Measurements from ENCODE around the gene PBX3.

PBX3 gene

DNA sequence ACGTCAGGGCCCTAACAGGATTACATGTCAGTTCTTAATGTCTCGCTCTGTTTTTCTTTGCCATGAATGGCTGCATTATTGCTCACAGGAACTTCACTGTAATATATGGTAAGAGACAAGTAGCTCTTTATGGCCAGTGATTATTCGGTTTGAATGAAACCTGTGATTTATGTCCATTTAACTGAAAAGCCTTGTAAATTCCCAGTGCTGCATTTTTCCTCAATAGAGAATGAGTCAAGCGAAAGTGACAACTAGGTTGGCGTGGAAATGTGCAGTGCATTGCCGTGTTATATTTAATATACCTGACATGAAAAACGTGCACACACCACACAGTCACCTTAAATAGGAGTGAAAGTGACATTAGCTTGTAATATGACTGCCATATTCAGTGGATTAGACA is 163.1 kb downstream of the PBX3 start:
- DNase-seq = no peak

DNA sequence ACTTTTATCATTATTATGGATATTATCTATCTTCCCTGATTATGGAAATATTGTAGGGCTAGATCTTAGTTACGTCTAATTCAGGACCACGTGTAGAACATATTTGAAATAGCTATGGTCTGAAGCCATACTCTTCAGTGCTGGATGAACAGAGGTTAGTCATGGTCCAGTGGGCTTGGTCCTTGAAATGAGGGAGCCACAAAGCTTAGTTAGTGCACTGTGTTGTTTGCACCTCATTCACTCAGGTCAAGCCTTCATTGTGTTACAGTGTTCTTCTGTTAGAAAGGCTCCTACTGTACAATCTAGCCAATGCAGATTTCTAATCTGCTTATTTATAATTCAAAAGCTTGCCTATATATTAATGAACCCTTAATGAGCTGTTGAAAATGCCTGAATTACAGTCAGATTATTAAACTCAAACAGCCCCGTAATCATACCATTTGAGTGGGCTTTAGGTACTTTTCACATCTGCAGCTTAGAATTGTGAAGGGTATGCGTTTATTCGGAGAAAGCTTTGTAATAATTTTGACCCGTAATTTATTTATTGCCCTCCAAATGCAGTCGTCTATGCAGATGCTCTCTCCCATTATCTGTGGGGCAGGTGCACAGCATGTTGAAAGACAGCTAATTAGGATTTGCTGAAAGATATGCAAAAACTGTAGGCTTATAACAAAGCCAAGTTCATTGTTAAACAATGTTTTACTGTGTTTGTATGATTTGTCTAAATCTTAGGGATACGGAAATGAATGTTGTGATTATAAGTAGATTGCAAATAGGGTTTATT is 164.9 kb downstream of the PBX3 start:
- DNase-seq = no peak

DNA sequence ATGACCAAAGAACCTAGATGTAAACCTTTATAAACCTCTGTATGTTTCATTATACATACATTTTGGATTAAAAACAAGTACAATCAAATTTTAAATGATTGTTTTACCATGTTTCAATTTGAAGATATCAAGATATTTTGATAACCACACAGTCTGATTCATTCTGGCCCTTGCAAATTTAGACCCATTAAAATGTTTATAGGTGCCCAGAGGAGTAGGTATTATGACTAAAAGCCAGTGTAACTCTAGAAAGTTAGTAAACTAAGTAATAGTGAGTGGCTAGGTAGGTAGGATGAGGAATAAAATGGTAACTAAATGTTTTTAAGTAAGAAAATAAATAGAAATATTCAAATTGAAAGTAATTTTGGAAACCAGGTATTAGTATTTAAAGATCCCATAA is 165.5 kb downstream of the PBX3 start:
- no peak for DNase-seq

DNA sequence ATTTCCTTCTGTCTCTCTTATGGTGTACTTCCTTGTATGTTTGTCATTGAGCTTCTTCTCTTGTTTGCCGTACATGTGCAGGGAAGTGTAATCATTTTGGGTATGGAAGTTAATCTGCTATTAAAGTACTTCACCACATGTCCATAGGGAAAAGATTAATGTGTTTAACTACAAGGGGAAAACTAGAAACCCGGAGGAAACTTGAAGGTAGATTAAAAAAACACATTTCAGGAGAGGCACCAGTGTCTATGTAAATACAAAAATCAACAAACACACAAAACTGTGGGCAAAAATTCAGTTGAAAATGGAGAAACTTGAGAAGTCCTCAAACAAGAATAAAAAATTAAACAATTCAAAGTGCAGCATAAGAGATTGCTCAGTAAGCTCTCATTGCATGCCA is 166.4 kb downstream of the PBX3 start:
- DNase-seq = no peak

DNA sequence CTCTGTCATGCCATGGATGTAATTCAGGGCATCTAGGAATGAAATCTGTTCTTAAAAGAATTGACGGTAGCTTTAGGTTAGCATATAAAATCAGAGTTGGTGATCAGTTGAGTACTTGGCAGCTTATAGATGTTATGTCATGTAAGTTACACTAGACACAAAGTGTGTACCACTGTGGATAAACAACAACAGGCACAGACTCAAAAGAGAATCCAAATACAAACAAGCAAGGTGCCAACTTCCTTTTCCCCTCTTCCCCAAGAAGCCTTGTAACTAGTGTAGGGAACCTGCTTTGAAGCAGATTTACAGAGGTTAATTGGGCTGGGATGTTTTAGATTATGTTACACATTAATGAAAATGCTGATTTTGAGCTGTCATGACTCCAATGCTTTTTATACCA is 167.2 kb downstream of the PBX3 start:
- no peak for DNase-seq

DNA sequence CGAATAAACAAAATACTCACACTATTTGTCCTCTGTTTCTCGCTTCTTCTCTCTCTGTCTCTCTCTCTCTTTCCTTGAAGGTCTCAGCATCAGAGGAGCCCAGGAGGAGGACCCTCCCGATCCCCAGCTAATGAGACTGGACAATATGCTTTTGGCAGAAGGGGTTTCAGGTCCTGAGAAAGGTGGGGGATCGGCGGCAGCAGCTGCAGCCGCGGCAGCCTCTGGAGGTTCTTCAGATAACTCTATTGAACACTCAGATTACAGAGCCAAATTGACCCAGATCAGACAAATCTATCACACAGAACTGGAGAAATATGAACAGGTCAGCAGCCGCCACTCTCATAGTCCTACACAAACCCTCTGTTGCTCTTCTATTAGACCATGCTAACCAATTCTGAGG is 168.4 kb downstream of the PBX3 start:
- DNase-seq = no peak

DNA sequence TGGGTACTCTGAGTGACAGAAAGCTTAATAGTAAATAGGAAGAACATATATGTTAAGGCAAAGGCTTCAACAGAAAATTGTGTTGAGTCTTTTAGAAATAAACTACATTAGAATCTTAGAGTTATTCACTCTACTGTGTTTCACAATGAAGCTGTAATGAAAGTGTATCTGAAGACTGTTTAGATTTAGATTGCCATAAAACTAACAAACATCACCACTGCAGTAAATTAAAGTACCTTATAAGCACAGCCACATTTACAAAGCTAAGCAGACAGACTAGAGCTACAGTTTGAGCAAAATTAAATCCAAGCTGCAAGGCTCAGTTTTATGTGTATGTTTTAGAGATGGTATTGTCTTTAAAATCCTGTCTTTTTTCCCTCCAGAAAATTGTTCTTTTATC is 172.4 kb downstream of the PBX3 start:
- DNase-seq = no peak

DNA sequence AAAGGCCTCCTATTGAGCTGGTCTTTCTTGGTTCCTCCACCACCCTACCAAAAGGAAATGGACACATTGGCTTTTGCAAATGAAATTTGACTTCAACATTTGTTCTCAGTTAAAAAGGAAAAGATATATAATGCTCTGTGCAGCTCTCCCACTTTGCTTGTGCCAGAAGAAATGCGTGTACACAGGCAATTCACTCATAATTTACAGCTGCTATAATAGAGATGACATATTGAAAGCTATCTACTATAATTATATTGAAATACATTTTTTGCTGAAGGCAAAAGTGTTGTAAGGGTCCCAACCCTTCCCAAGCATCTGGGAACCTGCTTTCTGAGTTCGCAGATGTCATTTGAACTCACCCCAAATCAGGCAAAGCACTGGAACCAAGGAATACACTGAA is 173.2 kb downstream of the PBX3 start:
- no peak for DNase-seq

DNA sequence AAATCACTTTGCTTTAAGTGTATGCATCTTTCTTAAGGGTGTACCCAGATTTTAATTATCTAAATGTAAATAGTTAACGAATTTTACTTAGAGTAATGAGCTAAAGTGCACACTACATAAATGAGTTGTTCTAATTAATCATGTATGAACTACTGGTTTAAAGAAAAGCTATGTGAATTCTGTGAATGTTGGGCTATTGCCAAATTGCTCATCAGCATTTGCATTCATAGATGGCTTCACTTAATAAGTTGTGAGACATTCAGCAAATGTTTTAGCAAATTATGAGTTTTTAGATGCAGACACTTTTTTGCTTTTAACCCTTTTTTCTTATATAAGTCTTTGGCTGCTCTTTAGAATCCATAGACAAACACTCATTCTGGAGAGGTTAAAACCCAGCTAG is 175.7 kb downstream of the PBX3 start:
- DNase-seq = no peak

DNA sequence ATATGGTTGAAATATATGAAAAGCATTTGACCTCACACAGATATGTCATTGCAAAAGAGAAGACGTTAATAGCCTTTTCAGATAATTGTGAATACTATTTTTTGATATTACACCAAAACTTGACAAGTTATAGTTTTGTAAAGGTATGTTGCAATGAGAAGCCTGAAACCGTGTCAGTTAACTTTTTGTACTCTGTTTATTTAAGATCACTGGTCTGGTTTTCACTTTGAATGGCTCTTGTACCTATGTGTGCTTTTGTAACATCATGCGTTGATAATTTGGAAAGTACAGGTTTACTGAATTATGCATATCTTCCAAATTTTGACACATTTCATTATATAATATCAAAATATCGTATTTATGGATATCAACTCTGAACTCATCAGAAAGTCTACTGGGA is 177.2 kb downstream of the PBX3 start:
- DNase-seq = no peak

DNA sequence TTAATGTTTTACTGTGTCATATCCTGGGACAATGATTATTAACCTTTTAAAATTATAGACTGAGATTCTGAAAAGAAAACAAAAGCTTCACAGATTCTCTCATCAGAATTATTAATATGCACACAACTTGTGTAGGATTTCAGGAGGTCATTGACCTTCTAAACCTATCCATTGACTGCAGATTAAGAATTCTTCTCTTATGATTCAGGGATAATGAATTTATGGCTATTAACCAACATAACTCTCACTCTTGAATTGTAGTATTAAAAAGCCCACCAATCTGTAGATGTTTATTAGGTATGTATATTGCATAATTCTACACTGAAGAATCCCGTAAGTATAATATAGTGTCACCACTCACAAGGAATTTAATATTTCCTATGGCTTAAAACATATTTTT is 179.8 kb downstream of the PBX3 start:
- no peak for DNase-seq

DNA sequence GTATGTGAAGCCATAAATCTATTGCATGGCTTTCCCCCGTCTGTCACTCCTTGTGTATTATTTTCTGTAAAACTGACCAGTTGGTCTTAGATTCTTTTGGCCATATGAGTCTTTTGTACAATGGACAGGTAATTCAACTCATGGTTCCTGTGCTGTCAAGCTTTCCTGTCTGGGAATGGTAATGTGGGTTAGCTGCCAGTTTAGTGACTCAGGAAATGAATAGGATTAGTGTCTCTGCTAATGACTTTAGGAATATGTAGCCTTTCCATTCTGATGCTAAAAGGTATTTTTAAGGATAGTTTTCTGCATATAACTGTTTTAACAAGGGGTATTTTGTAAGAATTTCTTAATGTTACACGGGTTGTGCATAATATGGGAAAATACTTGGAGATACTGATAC is 182.7 kb downstream of the PBX3 start:
- DNase-seq = no peak

DNA sequence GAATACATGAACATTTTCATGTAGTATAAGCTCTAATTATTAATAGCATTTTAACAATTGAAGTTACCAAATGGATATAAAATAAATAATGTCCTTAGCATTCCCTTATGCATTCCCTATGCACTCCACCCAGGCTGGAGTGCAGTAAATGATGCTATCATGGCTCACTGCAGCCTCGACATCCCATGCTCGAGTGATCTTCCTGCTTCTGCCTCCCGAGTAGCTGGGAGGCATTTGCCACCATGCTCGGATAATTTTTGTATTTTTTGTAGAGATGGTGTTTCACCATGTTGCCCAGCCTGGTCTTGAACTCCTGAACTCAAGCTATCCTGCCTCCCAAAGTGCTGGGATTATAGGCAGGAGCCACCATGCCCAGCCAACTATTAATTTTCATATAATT is 184.0 kb downstream of the PBX3 start:
- DNase-seq = no peak

DNA sequence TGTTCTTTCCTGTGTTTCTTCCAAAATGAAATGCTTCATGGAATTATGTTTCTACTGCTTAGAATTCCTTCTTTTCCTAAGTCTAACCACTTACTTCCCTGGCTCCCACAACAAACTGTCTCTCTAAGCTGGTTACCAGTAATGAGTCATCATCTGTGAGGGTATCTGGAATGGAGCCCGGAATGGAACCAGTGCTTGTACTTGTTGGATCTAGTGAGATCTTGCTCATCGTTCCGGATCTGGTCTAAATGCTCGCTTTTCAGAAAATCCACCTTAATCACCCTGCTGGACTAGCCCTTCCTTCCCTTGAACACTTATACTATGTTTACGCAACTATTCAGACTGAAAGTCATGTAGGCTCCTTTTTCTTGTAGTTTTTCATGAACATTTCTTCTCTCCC is 184.8 kb downstream of the PBX3 start:
- no peak for DNase-seq

DNA sequence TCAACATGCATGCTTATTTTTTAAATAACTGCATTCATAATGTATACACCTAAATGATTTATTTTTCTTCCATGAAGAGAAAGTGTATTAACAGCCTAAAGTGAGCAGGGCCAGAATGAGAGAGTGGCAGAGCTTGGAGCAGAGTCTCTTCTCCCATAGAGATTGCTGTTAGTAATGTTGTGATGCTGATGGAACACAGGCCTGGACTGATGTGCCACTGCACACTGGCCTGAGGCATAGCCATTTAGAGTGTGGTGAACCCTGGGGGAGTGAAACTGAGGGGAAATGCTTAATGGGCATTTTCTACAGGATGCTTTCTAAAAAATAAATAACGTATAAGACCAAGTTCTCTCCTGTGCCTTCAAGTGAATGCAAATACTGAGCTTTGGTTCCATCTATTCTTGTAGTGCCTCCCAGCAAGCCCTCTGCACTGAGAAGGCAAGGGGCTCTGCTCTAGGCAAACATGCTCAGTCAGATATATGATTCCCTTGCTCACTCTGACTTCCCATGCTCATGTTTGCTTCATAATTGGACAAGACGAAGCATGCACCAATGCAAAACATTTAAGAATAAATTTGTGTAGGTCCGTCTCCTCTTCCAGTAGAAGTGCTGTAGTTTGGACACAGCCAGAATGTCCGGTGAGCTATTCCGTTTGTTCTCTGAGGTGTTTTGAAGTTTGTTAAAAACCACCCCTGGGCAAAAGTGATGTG is 185.7 kb downstream of the PBX3 start:
- DNase-seq = no peak

DNA sequence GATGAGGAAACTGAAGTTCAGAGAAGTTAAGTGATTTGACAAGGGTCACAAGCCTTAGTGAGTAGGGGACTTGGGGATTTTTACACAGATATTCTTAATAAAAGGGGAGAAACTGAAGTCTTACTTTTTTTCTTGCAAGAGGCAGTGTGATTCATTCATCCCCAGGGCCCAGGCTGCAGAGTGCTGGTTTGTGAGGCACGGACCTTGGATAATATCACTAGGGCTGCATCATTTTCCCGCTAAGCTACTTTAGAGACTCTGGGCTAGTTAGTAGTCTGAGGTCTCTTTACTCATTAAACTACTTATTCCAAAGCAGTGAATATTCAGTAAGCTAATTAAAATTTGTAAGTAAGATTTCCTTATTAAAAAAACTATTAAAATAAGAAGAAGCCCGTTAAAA is 195.0 kb downstream of the PBX3 start:
- DNase-seq = no peak

DNA sequence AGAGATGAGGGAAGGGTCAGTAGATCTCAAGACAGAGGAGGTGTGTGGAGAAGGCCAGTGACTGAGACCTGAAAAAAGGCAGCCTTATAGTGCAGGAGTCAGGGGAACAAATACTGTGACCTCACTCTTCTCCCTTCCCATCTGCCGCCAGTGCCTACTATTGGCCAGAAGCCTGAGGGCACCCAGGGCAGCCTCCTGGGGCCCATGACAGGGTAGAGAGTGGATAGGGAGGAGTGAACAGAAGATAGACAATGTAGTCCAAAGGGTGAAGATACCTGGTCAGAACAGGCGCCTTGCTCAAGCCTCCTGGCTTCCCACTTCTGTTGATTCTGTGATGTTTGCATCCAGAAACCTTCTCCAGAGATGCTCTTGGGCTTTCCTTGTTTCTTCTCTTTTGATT is 196.7 kb downstream of the PBX3 start:
- no peak for DNase-seq

DNA sequence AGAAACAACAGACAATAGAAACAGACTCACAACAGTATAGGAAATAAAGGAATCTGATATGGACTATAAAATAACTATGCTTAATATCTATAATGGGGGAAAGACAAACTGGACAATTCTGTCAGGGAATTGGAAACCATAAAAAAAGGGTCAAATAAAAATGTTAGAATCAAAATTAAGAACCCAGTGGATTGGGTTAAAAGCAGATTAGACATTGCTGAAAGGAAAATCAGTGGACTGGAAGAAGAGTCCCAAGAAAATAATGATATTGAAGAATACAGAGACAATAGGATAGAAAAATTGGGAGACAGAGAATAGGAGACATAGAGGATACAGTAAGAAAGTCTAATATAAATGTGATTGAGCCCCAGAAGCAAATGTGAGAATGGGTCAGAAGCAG is 199.2 kb downstream of the PBX3 start:
- DNase-seq = no peak

DNA sequence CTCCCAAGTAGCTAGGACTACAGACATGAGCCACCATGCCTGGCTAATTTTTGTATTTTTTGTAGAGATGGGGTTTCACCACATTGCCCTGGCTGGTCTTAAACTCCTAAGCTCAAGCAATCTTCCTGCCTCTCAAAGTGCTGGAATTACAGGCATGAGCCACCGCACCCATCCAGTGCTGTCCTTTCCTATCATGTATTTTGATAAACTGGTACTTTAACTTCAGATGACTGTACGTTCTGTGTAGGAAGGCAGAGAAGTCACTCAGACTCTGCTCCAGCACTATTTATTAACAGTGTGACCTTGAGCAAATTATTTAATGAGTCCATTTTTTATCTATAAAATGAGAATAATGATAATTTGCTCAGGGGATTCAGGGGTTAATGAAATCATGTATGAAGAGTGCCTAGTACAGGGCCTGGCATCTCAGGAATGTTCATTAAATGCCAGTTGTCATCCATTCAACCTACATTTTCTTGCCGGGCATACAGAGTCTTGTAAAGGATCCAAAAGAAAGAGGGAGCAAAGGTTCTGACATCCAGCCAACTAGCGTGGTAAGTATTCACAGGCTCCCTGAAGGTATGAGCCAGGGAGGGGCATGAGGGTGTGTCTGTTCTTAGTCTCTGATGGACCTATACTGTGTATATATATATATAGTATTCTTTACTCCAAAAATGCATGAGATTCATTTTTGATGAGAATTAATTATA is 201.9 kb downstream of the PBX3 start:
- no peak for DNase-seq

DNA sequence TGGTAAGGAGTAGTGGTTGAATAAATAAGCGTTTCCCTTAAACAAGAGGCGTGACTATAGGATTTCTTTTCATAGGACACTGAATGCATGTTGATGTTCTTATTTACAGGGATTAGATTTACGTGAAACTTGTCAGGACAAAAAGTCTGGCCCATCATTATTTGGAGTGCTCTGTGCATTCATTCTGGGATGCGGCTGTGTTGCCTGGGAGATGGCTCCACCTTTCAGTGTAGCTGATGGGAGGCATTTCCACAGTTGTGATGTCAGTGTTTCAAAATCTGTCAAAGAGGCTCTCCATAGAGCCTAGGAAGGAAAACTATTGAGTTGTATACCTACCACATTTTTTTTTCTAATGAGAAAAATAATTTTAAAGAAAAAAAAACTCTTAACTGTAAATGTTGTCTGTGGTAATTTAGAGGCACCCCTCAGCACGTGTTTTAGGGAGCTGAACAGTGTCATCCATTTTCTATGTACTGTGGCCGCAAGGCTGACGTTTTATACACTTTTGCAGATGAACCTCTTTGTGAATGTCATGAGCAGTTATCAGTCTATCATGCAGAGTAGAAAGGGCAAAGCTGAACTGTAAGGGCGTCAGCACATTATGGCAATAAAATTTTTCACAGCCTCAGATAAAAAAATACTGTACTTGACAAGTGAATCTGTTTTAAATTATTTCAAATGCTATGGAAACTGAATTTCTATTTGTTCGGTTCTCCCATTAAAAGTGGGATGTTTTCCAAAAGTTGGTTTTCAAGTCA is 202.7 kb downstream of the PBX3 start:
- DNase-seq = no peak

DNA sequence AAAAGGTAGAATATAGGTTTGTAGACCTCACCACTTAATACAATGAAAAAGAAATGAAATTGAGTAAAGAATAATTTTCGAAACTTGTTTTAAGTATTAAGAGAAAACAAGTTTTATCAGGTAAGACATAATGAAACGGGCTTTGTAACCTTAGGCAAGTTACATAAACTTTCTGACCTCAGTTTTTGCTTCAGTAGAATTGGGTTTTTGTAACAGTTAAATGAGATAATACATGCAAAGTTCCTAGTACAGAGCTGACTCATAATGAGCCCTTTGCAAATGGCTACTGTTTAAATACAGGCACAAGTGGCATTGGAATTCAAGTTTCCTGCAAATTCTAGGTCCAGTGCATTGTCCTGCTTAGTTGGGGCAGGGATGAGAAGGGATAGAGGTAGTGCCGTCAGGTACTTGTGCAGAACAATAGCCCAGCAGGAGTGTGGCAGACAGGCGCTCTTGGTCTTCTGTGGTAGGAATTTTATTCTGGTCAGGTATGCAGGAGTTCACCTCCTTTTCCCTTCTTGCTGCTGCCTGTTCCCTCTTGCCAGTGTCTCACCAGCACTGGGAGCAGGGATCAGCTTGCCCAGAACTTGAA is 203.8 kb downstream of the PBX3 start:
- DNase-seq = no peak

DNA sequence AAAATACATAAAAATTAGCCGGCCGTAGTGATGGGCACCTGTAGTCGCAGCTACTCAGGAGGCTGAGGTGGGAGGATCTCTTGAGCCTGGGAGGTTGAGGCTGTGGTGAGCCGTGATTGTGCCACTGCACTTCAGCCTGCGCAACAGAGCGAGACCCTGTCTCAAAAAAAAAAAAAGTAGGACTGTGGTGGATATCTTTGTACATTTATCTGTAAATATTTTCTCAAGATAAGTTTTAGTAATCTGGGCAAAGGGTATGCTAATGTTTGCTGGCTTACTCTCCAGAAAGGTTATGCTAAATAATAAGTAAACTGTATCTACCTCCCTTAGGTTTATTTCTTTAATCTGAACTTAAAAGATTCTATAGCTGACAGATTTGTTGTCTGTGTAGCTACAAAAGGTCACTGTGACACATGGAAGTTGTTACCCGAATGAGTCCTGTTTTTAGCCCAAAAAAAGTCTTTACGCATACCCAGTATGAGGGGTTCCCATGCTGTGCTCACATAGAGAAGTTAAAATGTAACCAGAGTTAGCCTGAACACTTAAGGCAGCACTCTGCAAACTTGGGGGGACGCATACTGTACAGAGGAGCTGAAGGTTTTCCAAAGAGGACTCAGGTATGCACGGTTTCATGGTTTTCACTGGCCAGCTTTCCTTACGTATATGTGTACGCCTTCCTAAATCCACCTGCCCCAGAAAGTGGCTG is 206.3 kb downstream of the PBX3 start:
- DNase-seq = no peak
